PFSK-1 (cell line): ENCODE measurements around the gene NADK.

Source experiments
- POLR2AphosphoS5 ChIP-seq: IDR thresholded peaks from 2 replicates; pipeline ENCODE4 v1.6.1; 2012; ENCODE audit warnings: low read depth, mild to moderate bottlenecking, control low read depth, low read length, moderate library complexity
- TAF1 ChIP-seq: IDR thresholded peaks from 2 replicates; pipeline ENCODE4 v1.6.1; 2012; ENCODE audit warnings: low read length, control low read depth, borderline replicate concordance; ENCODE audit not compliant: insufficient read depth

- TF ChIP-seq POLR2AphosphoS5 (no peak), TAF1 (no peak)
Observed at GRCh38 chr1:1757422-1758058, 20.7 kb downstream of the NADK start.
